Mesenchymal stem cell (in vitro differentiated cells and primary cell): ENCODE data around the gene SLC12A2.

Experiments used
- DNase-seq: peaks from one replicate; pipeline ENCODE4 v3.0.0-alpha.2; 2013
- H2AFZ ChIP-seq: one replicate; pipeline ENCODE4 v1.6.1; 2013; ENCODE audit warnings: low read depth, mild to moderate bottlenecking, control low read depth, inconsistent platforms, low read length, moderate library complexity
- H2AK5ac ChIP-seq: 2 replicates; pipeline ENCODE4 v1.6.1; 2013; ENCODE audit warnings: low read length, moderate library complexity, mild to moderate bottlenecking, inconsistent platforms; ENCODE audit not compliant: severe bottlenecking
- H2BK120ac ChIP-seq: one replicate; pipeline ENCODE4 v1.6.1; 2013; ENCODE audit warnings: low read depth, mild to moderate bottlenecking, inconsistent platforms, low read length, moderate library complexity
- H2BK12ac ChIP-seq, 2 experiments: one replicate each; pipeline ENCODE4 v1.6.1; 2013; ENCODE audit warnings: inconsistent platforms in 2 of 2, low read length in 2 of 2, mild to moderate bottlenecking in 2 of 2, moderate library complexity in 2 of 2, control low read depth in 1 of 2
- H2BK15ac ChIP-seq: one replicate; pipeline ENCODE4 v1.6.1; 2013; ENCODE audit warnings: mild to moderate bottlenecking, low read depth, inconsistent platforms; ENCODE audit not compliant: poor library complexity, severe bottlenecking
- H2BK5ac ChIP-seq: 2 replicates; pipeline ENCODE4 v1.6.1; 2013; ENCODE audit warnings: low read depth, mild to moderate bottlenecking, low read length, control low read depth, inconsistent platforms; ENCODE audit not compliant: poor library complexity, severe bottlenecking
- H3K14ac ChIP-seq, 2 experiments: one replicate each; pipeline ENCODE4 v1.6.1; 2013; ENCODE audit warnings: inconsistent platforms in 2 of 2, low read length in 2 of 2, control low read depth in 1 of 2, mild to moderate bottlenecking in 1 of 2, moderate library complexity in 1 of 2
- H3K18ac ChIP-seq, 2 experiments: one replicate each; pipeline ENCODE4 v1.6.1; 2013; ENCODE audit warnings: inconsistent platforms in 2 of 2, low read length in 2 of 2, control low read depth in 1 of 2, low read depth in 1 of 2, mild to moderate bottlenecking in 1 of 2
- H3K23ac ChIP-seq, 2 experiments: one replicate each; pipeline ENCODE4 v1.6.1; 2013; ENCODE audit warnings: inconsistent platforms in 2 of 2, low read length in 2 of 2, mild to moderate bottlenecking in 2 of 2, moderate library complexity in 2 of 2, control low read depth in 1 of 2
- H3K27ac ChIP-seq: 2 replicates; pipeline ENCODE4 v1.5.1; 2013; ENCODE audit warnings: mild to moderate bottlenecking, moderate library complexity, low read length, control low read depth, inconsistent platforms; ENCODE audit not compliant: poor library complexity, severe bottlenecking
- H3K27me3 ChIP-seq, 2 experiments: 2 replicates each; pipeline versions ENCODE4 v1.6.1 to v1.7.0; 2013; ENCODE audit warnings: low read length in 2 of 2, mild to moderate bottlenecking in 2 of 2, moderate library complexity in 2 of 2, control low read depth in 1 of 2, inconsistent platforms in 1 of 2; ENCODE audit not compliant: control insufficient read depth in 1 of 2, insufficient read depth in 1 of 2
- H3K36me3 ChIP-seq, 2 experiments: 2 replicates each; pipeline versions ENCODE4 v1.6.1 to v1.7.0; 2013; ENCODE audit warnings: low read length in 2 of 2, control low read depth in 1 of 2, inconsistent platforms in 1 of 2, low read depth in 1 of 2, mild to moderate bottlenecking in 1 of 2; ENCODE audit not compliant: insufficient read depth in 2 of 2, control insufficient read depth in 1 of 2
- H3K4ac ChIP-seq, 2 experiments: one replicate each; pipeline ENCODE4 v1.6.1; 2013; ENCODE audit warnings: inconsistent platforms in 2 of 2, low read length in 2 of 2, mild to moderate bottlenecking in 2 of 2, moderate library complexity in 2 of 2, control low read depth in 1 of 2, low read depth in 1 of 2
- H3K4me1 ChIP-seq: 2 replicates; pipeline ENCODE4 v1.6.1; 2013; ENCODE audit warnings: low read depth, low read length, control low read depth; ENCODE audit not compliant: control insufficient read depth, insufficient read depth
- H3K4me2 ChIP-seq: 2 replicates; pipeline ENCODE4 v1.6.1; 2013; ENCODE audit warnings: low read length, mild to moderate bottlenecking, inconsistent platforms; ENCODE audit not compliant: poor library complexity, severe bottlenecking
- H3K4me3 ChIP-seq, 2 experiments: 2 replicates each; pipeline versions ENCODE4 v1.5.1 to v1.7.0; 2013; ENCODE audit warnings: low read length in 2 of 2, mild to moderate bottlenecking in 2 of 2, control low read depth in 1 of 2, low read depth in 1 of 2; ENCODE audit not compliant: insufficient read depth in 1 of 2
- H3K79me1 ChIP-seq: replicated peaks from 2 replicates; pipeline ENCODE4 v1.6.1; 2013; ENCODE audit warnings: mild to moderate bottlenecking, control low read depth, low read length, inconsistent platforms; ENCODE audit not compliant: poor library complexity, severe bottlenecking
- H3K9ac ChIP-seq: 2 replicates; pipeline ENCODE4 v1.7.0; 2013; ENCODE audit warnings: mild to moderate bottlenecking, low read length, moderate library complexity
- H3K9me3 ChIP-seq: 2 replicates; pipeline ENCODE4 v1.7.0; 2013; ENCODE audit warnings: mild to moderate bottlenecking, low read length; ENCODE audit not compliant: control insufficient read depth
- H4K8ac ChIP-seq: one replicate; pipeline ENCODE4 v1.6.1; 2013; ENCODE audit warnings: inconsistent platforms, mild to moderate bottlenecking, low read length, moderate library complexity
- H4K91ac ChIP-seq: one replicate; pipeline ENCODE4 v1.6.1; 2013; ENCODE audit warnings: mild to moderate bottlenecking, low read length, inconsistent platforms
- WGBS: methylation state at CpG from one replicate; pipeline ENCODE4 v1.1.7; 2013; ENCODE audit warnings: mixed read lengths; 5-methylcytosine and 5-hydroxymethylcytosine counted together

Gene SLC12A2

GRCh38 chr5:128220841-128221240 is 137.3 kb downstream of the SLC12A2 start:
- H3K36me3 ChIP-seq, result no peaks in the 10 kb centered on the region
- no peak overlapping the region for H2BK5ac ChIP-seq
- DNase-seq, result no peak
- H3K14ac ChIP-seq, result no peak overlapping the region
- no peak overlapping the region for H3K27ac ChIP-seq
- H2AK5ac ChIP-seq, result no peak overlapping the region
- H3K27me3 ChIP-seq, result peaks cover 0 to 9% of the 10 kb centered on the region in 2 experiments
- peaks cover 15% of the 10 kb centered on the region for H3K4me1 ChIP-seq
- 100% methylated on average over 1 of the region's 2 CpGs for WGBS
- H3K18ac ChIP-seq, result no peak overlapping the region
- H2BK15ac ChIP-seq, result no peak overlapping the region
- H4K8ac ChIP-seq, result no peak overlapping the region
- no peak overlapping the region for H3K4ac ChIP-seq
- H2AFZ ChIP-seq, result no peak overlapping the region
- no peak overlapping the region for H3K23ac ChIP-seq
- no peak overlapping the region for H2BK12ac ChIP-seq
- H3K4me2 ChIP-seq, result no peak overlapping the region
- no peak overlapping the region for H4K91ac ChIP-seq
- H3K79me1 ChIP-seq, result no peaks in the 10 kb centered on the region
- H3K9ac ChIP-seq, result no peak overlapping the region
- no peak overlapping the region for H2BK120ac ChIP-seq
- H3K9me3 ChIP-seq, result no peaks in the 10 kb centered on the region
- H3K4me3 ChIP-seq, result no peak overlapping the region

GRCh38 chr5:128224336-128224735 is 140.8 kb downstream of the SLC12A2 start:
- Histone ChIP-seq H2BK15ac (no peak overlapping the region), H3K4ac (no peak overlapping the region), H3K18ac (no peak overlapping the region), H3K36me3 (no peaks in the 10 kb centered on the region), H2BK5ac (no peak overlapping the region), H2AK5ac (no peak overlapping the region), H2BK120ac (no peak overlapping the region), H4K91ac (no peak overlapping the region), H3K9ac (no peak overlapping the region), H2BK12ac (no peak overlapping the region), H3K4me2 (no peak overlapping the region), H3K14ac (no peak overlapping the region), H3K27me3 (peaks cover 0 to 9% of the 10 kb centered on the region in 2 experiments), H4K8ac (no peak overlapping the region), H3K4me3 (no peak overlapping the region), H3K23ac (no peak overlapping the region), H3K79me1 (no peaks in the 10 kb centered on the region), H3K4me1 (peaks cover 8% of the 10 kb centered on the region), H3K9me3 (no peaks in the 10 kb centered on the region), H3K27ac (no peak overlapping the region), H2AFZ (no peak overlapping the region)
- no CpG with 5 or more reads among the region's 1 CpG for WGBS
- DNase-seq, result no peak

DNA sequence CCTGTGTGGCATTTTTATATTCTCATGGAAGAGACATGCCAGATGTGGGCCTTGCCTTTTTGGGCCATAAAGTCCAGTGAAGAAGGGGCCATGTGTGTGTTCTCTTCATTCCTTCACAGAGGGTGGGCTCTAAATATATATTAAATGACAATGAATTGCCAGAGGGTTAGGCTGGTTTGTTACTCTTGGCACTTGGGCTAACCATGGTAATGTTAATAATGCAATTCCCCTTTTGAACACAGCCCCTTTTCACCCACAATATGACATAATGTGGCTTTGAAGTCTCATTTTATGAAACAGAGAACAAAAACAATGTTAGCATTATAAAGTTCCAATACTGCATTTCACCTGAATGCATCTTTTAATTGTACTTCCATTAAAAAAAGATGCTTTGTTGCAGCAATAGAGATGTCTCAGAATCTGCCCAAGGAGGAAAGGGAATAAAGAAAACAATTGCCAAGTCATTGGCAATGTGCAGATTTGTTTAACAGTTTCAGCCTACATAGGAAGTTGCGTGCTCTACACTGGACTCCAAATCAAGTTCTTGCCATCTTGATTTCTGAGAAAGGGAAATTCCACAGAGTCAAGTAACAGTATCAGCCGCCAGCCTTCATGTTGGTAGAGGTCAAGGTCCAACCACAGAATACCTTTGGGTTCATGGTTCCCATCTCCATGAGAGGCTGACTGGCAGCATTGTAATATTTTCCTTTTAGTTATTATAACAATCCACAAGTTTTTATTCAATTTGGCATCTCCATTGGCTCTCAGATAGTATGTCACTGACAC is 141.9 kb downstream of the SLC12A2 start:
- Histone ChIP-seq H3K14ac (no peak overlapping the region), H2AFZ (no peak overlapping the region), H2AK5ac (no peak overlapping the region), H4K8ac (no peak overlapping the region), H3K36me3 (no peaks in the 10 kb centered on the region), H2BK15ac (no peak overlapping the region), H3K4ac (no peak overlapping the region), H3K4me3 (no peak overlapping the region), H3K4me1 (peaks cover 8% of the 10 kb centered on the region), H3K79me1 (no peaks in the 10 kb centered on the region), H2BK12ac (no peak overlapping the region), H2BK120ac (no peak overlapping the region), H3K23ac (no peak overlapping the region), H3K27me3 (peaks cover 0 to 9% of the 10 kb centered on the region in 2 experiments), H2BK5ac (no peak overlapping the region), H4K91ac (no peak overlapping the region), H3K4me2 (no peak overlapping the region), H3K9ac (no peak overlapping the region), H3K18ac (no peak overlapping the region), H3K9me3 (peaks cover 1% of the 10 kb centered on the region), H3K27ac (no peak overlapping the region)
- no peak for DNase-seq
- 92% methylated on average over 2 of the region's 2 CpGs for WGBS

- peak; percentile 30 for DNase-seq
- no peaks in the 10 kb centered on the region for H3K36me3 ChIP-seq
- H3K4ac ChIP-seq, result peak overlapping the region; percentile 5 to 26
- peak overlapping the region; percentile 3 for H3K9ac ChIP-seq
- H2BK120ac ChIP-seq, result no peak overlapping the region
- peaks cover 0 to 4% of the 10 kb centered on the region in 2 experiments for H3K27me3 ChIP-seq
- peaks cover 8% of the 10 kb centered on the region for H3K4me1 ChIP-seq
- H3K27ac ChIP-seq, result peak overlapping the region; percentile 15
- 29% methylated on average over 3 of the region's 3 CpGs for WGBS
- H3K23ac ChIP-seq, result no peak overlapping the region
- peaks cover 6% of the 10 kb centered on the region for H3K9me3 ChIP-seq
- H4K91ac ChIP-seq, result no peak overlapping the region
- H3K4me3 ChIP-seq, result no peak overlapping the region
- no peak overlapping the region for H2BK15ac ChIP-seq
- H2BK5ac ChIP-seq, result peak overlapping the region; percentile 9
- peak overlapping the region in 1 of 2 experiments; percentile 55 for H3K14ac ChIP-seq
- H2AFZ ChIP-seq, result no peak overlapping the region
- H2AK5ac ChIP-seq, result no peak overlapping the region
- H4K8ac ChIP-seq, result no peak overlapping the region
- peak overlapping the region in 1 of 2 experiments; percentile 78 for H3K18ac ChIP-seq
- peak overlapping the region; percentile 53 for H3K4me2 ChIP-seq
- H3K79me1 ChIP-seq, result no peaks in the 10 kb centered on the region
- H2BK12ac ChIP-seq, result peak overlapping the region in 1 of 2 experiments; percentile 39
These were observed 144.4 kb downstream of the SLC12A2 start for GRCh38 chr5:128228008-128228407.
